ENCODE data around the gene PEA15. TPM values are rescaled to one million over a fixed set of nuclear protein-coding genes. Genes with fewer than 3 reads are reported as not detected.
A peak's percentile ranks its signal among the peaks of the same experiment; 100 is the strongest.

The PEA15 gene
- total and polyA plus RNA-seq, 4 donors, result 76.0 to 261 (median 136) TPM

GRCh38 chr1:160166166-160166868 lies 38.9 kb upstream of the PEA15 start:
- no peak for ATAC-seq (ENCODE audit: insufficient read depth, low FRiP score)
- no peak overlapping the region for H3K4me3 ChIP-seq
- H3K4me1 ChIP-seq (ENCODE audit: control insufficient read depth in 5 of 5, insufficient read depth in 5 of 5, low read length in 5 of 5), result peaks cover 0 to 3% (median 0%) of the 10 kb centered on the region in 5 donors
- 57 to 67% methylated on average over 12 of the region's 12 CpGs for WGBS, 2 donors
- no peaks in the 10 kb centered on the region for H3K27me3 ChIP-seq (ENCODE audit: control insufficient read depth in 3 of 3, insufficient read depth in 3 of 3, low read length in 2 of 3)
- no peak for DNase-seq
- H3K9me3 ChIP-seq (ENCODE audit: control insufficient read depth in 4 of 4, insufficient read depth in 3 of 4, low read length in 3 of 4), result no peaks in the 10 kb centered on the region
- H3K36me3 ChIP-seq (ENCODE audit: control insufficient read depth in 4 of 4, insufficient read depth in 4 of 4, low read length in 4 of 4), result no peaks in the 10 kb centered on the region
- no peak for TF ChIP-seq CTCF (IDR thresholded peaks at IDR 0.05; ENCODE audit: control extremely low read depth, extremely low read depth)
- H3K9ac ChIP-seq (ENCODE audit: insufficient read depth in 1 of 2, low read length in 2 of 2), result no peak overlapping the region
- H3K27ac ChIP-seq (ENCODE audit: low read depth in 1 of 2, low read length in 1 of 2), result no peak overlapping the region

DNA sequence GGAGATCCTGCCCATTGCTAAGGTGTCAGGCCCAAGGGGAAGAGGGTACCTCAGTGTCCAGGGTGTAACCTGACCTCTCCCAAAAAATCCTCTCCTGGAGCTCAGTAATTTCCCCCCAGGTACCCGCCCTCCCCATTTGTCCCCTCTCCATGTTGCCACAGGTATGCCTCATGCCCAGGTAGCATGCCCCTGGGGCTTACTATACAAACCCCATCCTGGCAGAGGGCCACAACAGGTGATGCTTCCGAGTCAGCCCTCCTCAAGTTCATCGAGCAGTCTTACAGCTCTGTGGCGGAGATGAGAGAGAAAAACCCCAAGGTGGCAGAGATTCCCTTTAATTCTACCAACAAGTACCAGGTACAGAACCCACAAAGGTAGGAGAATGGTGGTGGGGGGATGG lies 38.1 kb upstream of the PEA15 start:
- ATAC-seq (ENCODE audit: insufficient read depth, low FRiP score) (no peak), DNase-seq (no peak)
- no peaks in the 10 kb centered on the region for H3K36me3 ChIP-seq (ENCODE audit: control insufficient read depth in 4 of 4, insufficient read depth in 4 of 4, low read length in 4 of 4)
- H3K4me3 ChIP-seq, result no peak overlapping the region
- H3K27me3 ChIP-seq (ENCODE audit: control insufficient read depth in 3 of 3, insufficient read depth in 3 of 3, low read length in 2 of 3), result no peaks in the 10 kb centered on the region
- H3K9me3 ChIP-seq (ENCODE audit: control insufficient read depth in 4 of 4, insufficient read depth in 3 of 4, low read length in 3 of 4), result no peaks in the 10 kb centered on the region
- peaks cover 0 to 3% (median 0%) of the 10 kb centered on the region in 5 donors for H3K4me1 ChIP-seq (ENCODE audit: control insufficient read depth in 5 of 5, insufficient read depth in 5 of 5, low read length in 5 of 5)
- WGBS, 2 donors, result 83 to 93% methylated on average over 4 of the region's 4 CpGs
- no peak overlapping the region for H3K27ac ChIP-seq (ENCODE audit: low read depth in 1 of 2, low read length in 1 of 2)
- no peak overlapping the region for H3K9ac ChIP-seq (ENCODE audit: insufficient read depth in 1 of 2, low read length in 2 of 2)
- no peak for TF ChIP-seq CTCF (IDR thresholded peaks at IDR 0.05; ENCODE audit: control extremely low read depth, extremely low read depth)

DNA sequence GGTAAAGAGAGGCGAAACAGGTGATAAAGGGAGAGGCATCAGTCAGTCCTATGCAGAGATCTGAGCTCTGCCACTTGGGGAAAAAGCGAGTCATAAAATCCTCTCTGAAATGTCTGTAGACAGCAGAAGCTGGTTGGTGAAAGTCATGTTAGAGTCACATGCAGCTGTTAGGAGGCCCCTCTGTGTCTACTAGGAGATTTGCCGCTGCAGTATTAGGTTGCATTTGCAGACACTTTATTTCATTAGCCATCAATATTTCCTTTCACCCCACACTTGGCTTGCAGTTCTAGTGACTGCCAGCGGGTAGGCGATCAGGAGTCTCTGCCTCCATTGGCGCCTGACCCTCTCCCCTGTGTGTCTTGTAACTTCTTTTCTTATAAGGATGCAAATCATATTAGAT lies 37.6 kb upstream of the PEA15 start:
- Histone ChIP-seq H3K27ac (ENCODE audit: low read depth in 1 of 2, low read length in 1 of 2) (no peak overlapping the region), H3K36me3 (ENCODE audit: control insufficient read depth in 4 of 4, insufficient read depth in 4 of 4, low read length in 4 of 4) (no peaks in the 10 kb centered on the region), H3K4me3 (no peak overlapping the region), H3K9ac (ENCODE audit: insufficient read depth in 1 of 2, low read length in 2 of 2) (no peak overlapping the region), H3K4me1 (ENCODE audit: control insufficient read depth in 5 of 5, insufficient read depth in 5 of 5, low read length in 5 of 5) (peaks cover 0 to 3% (median 0%) of the 10 kb centered on the region in 5 donors), H3K9me3 (ENCODE audit: control insufficient read depth in 4 of 4, insufficient read depth in 3 of 4, low read length in 3 of 4) (no peaks in the 10 kb centered on the region), H3K27me3 (ENCODE audit: control insufficient read depth in 3 of 3, insufficient read depth in 3 of 3, low read length in 2 of 3) (no peaks in the 10 kb centered on the region)
- DNase-seq, result no peak
- no peak for ATAC-seq (ENCODE audit: insufficient read depth, low FRiP score)
- WGBS, 2 donors, result 91 to 92% methylated on average over 6 of the region's 6 CpGs
- no peak for TF ChIP-seq CTCF (IDR thresholded peaks at IDR 0.05; ENCODE audit: control extremely low read depth, extremely low read depth)

DNA sequence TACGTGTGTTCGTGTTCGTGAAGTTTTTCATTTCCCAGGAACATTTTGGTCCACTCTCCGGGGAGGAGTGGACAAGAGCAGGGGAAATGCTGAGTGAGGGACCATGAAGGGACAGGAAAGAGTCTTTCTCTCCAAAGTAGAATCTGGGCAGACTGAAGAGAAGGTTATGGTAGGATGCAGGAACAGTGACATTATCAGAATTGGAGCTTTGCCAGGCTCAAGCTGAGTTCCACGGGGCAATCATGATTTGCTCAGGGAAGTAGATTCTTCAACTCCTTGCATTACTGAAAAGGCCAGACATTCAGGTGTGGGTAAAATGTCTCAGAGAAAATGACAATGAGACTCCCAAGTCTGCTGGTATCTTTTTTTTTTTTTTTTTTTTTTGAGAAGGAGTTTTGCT lies 37.2 kb upstream of the PEA15 start:
- no peak overlapping the region for H3K9ac ChIP-seq (ENCODE audit: insufficient read depth in 1 of 2, low read length in 2 of 2)
- H3K27me3 ChIP-seq (ENCODE audit: control insufficient read depth in 3 of 3, insufficient read depth in 3 of 3, low read length in 2 of 3), result no peaks in the 10 kb centered on the region
- DNase-seq (peak in 1 of 3 donors; percentile 20), ATAC-seq (ENCODE audit: insufficient read depth, low FRiP score) (no peak)
- H3K9me3 ChIP-seq (ENCODE audit: control insufficient read depth in 4 of 4, insufficient read depth in 3 of 4, low read length in 3 of 4), result no peaks in the 10 kb centered on the region
- no peak overlapping the region for H3K4me3 ChIP-seq
- no peak for TF ChIP-seq CTCF (IDR thresholded peaks at IDR 0.05; ENCODE audit: control extremely low read depth, extremely low read depth)
- no peak overlapping the region for H3K27ac ChIP-seq (ENCODE audit: low read depth in 1 of 2, low read length in 1 of 2)
- H3K36me3 ChIP-seq (ENCODE audit: control insufficient read depth in 4 of 4, insufficient read depth in 4 of 4, low read length in 4 of 4), result no peaks in the 10 kb centered on the region
- WGBS, 2 donors, result 67 to 69% methylated on average over 5 of the region's 5 CpGs
- H3K4me1 ChIP-seq (ENCODE audit: control insufficient read depth in 5 of 5, insufficient read depth in 5 of 5, low read length in 5 of 5), result peaks cover 0 to 3% (median 0%) of the 10 kb centered on the region in 5 donors

All from lung (tissue), 12 donors.